GM20000 (cell line): ENCODE data around the gene TSPYL4.
A peak's percentile ranks its signal among the peaks of the same experiment; 100 is the strongest.
"Not testable (repeated sequence)": the region's sequence is repeated elsewhere in the genome, so short reads cannot be mapped to it uniquely, and the experiment has no call there.

ENCODE experiments used
- DNase-seq: peaks from one replicate; pipeline ENCODE4 v3.0.0; 2012; ENCODE audit warnings: low spot score
- TF ChIP-seq, protein P1 (sequence below): IDR thresholded peaks from 2 replicates; pipeline ENCODE4 v1.5.1; 2012; ENCODE audit warnings: mild to moderate bottlenecking, control low read depth; ENCODE audit errors: extremely low read depth, missing control alignments

Gene TSPYL4

DNA sequence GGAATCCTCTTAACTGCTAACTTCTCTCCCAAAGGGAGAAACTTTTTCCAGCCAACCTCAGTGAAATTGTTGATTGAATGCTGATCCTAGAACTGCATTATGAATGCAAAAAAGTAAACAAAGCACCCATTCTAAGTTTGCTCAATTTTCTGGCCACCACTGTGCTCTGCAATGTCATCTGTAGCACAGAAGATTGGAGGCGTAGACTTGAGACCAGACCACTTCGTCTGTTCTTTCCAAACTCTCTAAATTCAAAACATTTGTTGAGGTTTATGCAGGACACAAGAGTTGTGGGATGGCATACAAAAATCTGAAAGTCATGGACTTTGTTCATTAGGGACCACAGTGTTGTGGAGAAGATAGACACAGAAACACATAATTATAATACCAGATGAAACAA lies 36.9 kb upstream of the TSPYL4 start:
- TF ChIP-seq, protein P1, sequence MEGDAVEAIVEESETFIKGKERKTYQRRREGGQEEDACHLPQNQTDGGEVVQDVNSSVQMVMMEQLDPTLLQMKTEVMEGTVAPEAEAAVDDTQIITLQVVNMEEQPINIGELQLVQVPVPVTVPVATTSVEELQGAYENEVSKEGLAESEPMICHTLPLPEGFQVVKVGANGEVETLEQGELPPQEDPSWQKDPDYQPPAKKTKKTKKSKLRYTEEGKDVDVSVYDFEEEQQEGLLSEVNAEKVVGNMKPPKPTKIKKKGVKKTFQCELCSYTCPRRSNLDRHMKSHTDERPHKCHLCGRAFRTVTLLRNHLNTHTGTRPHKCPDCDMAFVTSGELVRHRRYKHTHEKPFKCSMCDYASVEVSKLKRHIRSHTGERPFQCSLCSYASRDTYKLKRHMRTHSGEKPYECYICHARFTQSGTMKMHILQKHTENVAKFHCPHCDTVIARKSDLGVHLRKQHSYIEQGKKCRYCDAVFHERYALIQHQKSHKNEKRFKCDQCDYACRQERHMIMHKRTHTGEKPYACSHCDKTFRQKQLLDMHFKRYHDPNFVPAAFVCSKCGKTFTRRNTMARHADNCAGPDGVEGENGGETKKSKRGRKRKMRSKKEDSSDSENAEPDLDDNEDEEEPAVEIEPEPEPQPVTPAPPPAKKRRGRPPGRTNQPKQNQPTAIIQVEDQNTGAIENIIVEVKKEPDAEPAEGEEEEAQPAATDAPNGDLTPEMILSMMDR = no peak
- no peak for DNase-seq

DNA sequence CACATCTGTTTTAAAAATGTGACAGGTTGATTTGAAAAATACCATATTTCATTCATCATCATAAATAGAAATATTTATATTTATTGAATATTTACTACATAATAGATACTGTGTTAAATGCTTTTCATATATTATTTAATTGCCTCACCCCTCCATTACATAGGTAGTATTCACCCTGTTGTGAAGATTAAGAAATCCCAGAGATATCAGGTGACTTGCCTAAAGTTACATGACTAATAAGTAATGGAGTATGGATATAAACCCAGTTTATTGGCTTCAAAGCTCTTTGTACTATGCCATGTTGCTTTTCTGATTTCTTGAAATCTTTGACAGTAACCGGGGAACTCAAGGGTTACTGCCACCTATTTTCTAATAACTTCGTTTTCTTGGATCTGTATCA lies 36.0 kb upstream of the TSPYL4 start:
- TF ChIP-seq, protein P1 = no peak
- no peak for DNase-seq

DNA sequence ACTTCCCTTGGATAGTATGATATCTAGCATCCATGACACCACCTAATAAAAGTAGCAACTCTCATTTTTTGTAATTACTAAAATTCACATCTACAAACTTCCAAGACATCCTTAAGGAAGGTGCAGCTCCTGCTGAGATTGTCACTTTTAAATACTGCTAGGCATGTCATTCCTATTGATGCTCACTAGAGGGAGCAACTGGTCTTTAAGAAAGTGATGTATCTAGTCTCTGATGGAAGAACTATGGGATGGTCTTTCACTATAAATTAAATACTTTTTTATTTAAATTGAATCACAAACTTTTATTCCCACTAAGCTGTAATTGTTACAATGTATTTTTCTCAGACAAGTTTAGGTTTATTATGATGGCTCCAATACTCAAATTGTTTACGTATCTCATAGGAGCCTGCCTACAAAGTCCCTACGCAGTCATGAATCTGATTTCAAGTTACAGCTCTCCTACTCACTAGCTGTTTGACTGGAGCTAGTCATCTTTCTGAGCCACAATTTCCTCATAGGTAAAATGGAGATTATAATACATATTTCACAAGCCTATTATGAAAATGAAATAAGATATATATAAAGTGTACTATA lies 33.9 kb upstream of the TSPYL4 start:
- TF ChIP-seq, protein P1 = peak; percentile 68
- peak; percentile 13 for DNase-seq

DNA sequence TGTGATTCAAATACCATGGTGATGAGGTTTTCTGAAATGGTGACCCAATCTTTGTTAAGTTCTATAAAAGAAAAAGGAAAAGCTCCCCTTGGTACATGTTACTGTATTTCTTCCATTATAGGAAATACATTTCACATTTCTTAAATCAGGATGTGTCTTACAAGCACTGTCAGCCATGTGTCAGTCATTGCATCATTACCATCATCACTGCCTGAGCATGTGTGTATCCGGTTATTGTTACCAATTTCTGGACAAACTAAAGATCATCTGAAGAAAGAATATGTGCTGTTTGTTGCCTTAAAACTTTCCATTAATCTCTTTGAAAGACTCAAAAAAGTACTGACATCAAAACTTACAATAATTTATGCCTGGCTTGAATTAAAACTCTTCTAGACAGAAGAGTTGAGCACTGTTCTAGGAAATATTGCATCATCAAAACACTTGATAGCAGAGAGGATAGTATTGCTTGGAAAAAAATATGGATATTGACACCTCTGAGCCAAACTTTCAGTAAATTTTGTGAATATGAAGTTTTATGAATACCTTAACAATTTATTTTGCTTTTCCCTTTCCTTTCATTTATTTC lies 33.0 kb upstream of the TSPYL4 start:
- TF ChIP-seq, protein P1 = no peak
- DNase-seq = no peak

DNA sequence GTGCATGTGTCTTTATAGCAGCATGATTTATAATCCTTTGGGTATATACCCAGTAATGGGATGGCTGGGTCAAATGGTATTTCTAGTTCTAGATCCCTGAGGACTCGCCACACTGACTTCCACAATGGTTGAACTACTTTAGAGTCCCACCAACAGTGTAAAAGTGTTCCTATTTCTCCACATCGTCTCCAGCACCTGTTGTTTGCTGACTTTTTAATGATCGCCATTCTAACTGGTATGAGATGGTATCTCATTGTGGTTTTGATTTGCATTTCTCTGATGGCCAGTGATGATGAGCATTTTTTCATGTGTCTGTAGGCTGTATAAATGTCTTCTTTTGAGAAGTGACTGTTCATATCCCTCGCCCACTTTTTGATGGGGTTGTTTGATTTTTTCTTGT lies 31.1 kb upstream of the TSPYL4 start:
- not testable (repeated sequence) for DNase-seq

DNA sequence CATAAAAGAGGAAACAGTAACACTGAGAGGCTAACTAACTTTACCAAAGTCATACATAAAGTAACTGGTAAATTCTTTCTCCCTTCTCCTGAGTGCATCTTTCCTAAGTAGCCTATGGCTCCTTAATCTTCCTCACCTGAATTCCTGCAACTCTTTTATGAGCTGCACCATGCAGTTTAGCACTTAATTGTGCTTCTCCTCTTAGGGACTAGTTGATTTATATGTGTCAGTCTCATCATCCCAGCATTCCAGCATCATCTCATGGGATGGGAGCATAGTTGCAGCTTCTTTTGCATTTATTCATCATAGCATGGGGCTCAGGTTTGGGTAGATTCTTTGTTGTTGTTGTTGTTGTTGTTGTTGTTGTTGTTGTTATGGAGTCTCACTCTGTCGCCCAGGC lies 29.3 kb upstream of the TSPYL4 start:
- TF ChIP-seq, protein P1 = no peak

DNA sequence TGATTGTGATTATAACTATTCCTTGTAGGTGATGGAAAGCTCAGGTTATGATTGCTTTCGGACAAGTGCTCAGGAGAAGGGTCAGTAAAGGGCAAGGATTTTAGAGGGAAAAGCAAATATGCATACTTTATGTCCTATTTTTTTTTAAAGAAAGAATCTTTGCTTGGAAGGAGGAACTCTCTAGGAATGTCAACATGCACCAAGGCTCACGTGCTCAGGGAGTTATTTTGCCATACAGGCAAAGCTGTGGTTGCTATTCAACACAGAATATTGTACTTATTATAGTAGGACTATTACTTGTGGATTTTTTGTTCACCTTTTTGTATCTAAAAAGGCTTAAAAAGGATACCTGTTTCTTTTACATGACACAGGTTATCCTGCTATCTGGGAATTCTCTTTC lies 28.8 kb upstream of the TSPYL4 start:
- no peak for DNase-seq
- TF ChIP-seq, protein P1 = no peak

More for the DNA sequence above, 29.3 kb upstream of the TSPYL4 start:
- no peak for DNase-seq

DNA sequence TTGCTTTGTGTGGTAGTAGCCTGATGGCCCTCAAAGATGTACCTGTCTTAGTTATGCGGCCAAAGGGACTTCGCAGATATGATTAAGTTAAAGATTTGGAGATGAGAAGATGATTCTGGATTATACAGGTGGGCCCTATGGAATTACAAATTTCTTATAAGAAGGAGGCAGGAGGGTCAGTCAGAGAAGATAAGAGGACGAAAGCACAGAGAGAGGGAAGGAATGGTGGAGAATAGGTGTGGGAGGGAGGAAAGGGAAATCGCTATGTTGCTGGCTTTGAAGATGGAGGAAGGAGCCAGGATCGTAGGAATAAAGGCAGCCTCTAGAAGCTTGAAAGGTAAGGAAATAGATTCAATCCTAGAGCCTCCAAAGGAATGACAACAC lies 27.1 kb upstream of the TSPYL4 start:
- TF ChIP-seq, protein P1 = no peak
- DNase-seq = no peak
